ENCODE results near the gene CTPS1.

DNA sequence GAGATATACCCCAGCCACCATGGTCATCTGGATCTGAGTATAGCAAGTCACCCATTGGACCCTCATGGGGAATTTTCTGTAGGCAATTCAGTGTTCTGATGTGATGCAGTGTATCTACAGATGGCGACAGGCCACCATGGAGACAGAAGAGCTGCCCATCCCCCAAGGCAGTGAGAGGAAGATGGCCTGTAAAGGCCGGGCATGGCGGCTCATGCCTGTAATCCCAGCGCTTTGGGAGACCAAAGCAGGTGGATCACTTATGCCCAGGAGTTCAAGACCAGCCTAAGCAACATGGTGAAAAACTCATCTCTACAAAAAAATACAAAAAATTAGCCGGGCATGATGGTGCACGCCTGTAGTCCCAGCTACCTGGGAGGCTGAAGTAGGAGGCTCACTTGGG is 41.1 kb upstream of the CTPS1 start:
- TF ChIP-seq, protein P1, sequence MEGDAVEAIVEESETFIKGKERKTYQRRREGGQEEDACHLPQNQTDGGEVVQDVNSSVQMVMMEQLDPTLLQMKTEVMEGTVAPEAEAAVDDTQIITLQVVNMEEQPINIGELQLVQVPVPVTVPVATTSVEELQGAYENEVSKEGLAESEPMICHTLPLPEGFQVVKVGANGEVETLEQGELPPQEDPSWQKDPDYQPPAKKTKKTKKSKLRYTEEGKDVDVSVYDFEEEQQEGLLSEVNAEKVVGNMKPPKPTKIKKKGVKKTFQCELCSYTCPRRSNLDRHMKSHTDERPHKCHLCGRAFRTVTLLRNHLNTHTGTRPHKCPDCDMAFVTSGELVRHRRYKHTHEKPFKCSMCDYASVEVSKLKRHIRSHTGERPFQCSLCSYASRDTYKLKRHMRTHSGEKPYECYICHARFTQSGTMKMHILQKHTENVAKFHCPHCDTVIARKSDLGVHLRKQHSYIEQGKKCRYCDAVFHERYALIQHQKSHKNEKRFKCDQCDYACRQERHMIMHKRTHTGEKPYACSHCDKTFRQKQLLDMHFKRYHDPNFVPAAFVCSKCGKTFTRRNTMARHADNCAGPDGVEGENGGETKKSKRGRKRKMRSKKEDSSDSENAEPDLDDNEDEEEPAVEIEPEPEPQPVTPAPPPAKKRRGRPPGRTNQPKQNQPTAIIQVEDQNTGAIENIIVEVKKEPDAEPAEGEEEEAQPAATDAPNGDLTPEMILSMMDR (IDR thresholded peaks at IDR 0.05 in 8 of 11, conservative IDR thresholded peaks at IDR 0.05 in 3 of 11) = no peak
- TF ChIP-seq POLR2AphosphoS5 (IDR thresholded peaks at IDR 0.05) = no peak
- no peak for TF ChIP-seq POLR2A (IDR thresholded peaks at IDR 0.05)
